ENCODE measurements around the gene TCF21.

GRCh38 chr6:133893946-133894345 lies 5.0 kb downstream of the TCF21 start:
- TF ChIP-seq EZH2phosphoT487 (IDR thresholded peaks at IDR 0.05; ENCODE audit: insufficient read depth, low read depth): no peak
- no peak for TF ChIP-seq EZH2 (IDR thresholded peaks at IDR 0.05; ENCODE audit: insufficient read depth, poor library complexity, severe bottlenecking)
